ENCODE results near the gene DDX41.

DDX41 gene

DNA sequence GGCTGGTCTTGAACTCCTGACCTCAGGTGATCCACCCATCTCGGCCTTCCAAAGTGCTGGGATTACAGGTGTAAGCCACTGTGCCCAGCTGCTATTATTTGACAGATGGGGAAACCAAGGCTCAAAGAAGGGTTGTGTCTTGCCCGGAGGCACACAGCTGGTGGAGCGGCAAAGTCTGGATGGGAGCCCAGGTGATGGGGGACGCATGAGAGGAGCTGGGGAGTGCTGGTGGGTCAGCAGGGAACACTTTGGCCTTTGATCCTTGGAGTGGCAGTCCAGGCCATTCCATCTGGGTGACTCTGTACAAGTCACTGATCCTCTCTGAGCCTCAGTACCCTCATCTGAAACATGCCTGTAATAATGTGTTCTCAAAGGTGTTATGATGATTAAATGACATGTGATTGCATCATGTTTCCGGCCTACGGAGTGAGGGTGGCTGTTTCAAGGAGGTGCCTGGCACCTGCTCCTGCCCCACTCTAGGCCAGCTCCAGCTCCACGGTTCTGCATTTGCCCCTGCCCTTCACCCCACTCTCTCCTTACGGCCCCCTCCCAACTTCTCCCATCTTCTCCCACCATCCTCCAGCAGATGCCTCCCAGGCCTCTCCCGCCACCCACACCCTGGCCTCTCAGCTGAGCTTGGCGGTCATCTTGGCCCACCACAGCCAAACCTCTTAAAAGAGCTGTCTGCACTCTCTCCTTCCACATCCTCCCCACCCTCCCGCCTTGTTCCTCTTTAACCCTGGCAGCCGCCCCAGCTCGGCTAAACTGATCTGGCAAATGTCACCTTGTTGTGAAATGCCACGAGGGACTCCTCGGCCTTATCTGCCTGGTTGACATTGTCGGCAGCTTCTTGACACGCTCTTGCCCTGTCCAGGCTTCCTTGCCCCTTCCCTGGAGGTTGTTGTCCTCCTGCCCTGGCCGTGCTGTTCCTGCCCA is 37.8 kb downstream of the DDX41 start:
- Histone ChIP-seq H3K27ac (ENCODE audit: low read depth, low read length) (no peak overlapping the region), H3K4me3 (ENCODE audit: low read depth, low read length) (no peak overlapping the region), H3K27me3 (ENCODE audit: control insufficient read depth, insufficient read depth, low read length) (no peaks in the 10 kb centered on the region), H3K9ac (ENCODE audit: low read depth, low read length) (no peak overlapping the region), H3K36me3 (ENCODE audit: control insufficient read depth, insufficient read depth, low read length) (peaks cover 20% of the 10 kb centered on the region), H3K4me1 (ENCODE audit: control insufficient read depth, insufficient read depth, low read length) (peaks cover 18% of the 10 kb centered on the region), H3K9me3 (ENCODE audit: control insufficient read depth, insufficient read depth, low read length) (no peaks in the 10 kb centered on the region)

DNA sequence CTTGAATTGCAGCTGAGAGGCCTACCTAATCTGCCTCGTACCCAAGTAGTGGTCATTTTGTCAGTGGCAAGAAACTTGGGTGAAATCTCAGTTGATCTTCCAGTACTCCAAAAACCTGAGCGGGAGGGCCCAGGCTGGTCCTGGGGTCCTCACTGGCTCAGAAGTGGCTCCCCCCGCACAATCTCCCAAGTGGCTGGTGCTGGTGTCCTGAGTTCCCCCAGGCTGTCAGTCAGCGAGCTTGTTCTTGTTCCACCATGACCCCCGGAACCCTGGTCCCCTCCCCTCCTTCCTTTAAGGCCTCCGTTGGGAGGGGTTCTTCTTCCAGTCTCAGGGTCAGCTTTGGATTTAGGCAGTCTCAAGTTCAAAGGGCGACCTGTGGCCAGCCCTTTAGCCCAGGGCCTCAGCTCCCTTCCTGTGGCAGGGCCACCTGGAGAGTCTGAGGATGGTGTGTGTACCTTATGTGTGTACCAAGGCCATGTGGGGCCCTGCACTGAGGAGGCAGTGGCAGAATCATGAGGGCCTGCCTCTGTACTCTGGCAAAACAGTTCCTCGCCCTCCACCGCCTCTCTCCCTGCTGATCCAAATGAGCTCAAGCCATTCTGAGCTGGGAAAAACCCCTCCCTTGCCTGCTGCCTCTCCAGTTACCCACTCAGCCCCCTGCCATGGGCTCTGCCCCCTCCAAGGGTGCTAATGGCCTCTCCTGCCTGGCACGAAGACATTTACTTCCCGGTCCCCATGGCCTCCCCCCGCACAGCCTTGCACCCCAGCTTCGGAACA is 38.9 kb downstream of the DDX41 start:
- Histone ChIP-seq H3K9ac (ENCODE audit: low read depth, low read length) (no peak overlapping the region), H3K4me3 (ENCODE audit: low read depth, low read length) (no peak overlapping the region), H3K27ac (ENCODE audit: low read depth, low read length) (peak overlapping the region; percentile 28)

DNA sequence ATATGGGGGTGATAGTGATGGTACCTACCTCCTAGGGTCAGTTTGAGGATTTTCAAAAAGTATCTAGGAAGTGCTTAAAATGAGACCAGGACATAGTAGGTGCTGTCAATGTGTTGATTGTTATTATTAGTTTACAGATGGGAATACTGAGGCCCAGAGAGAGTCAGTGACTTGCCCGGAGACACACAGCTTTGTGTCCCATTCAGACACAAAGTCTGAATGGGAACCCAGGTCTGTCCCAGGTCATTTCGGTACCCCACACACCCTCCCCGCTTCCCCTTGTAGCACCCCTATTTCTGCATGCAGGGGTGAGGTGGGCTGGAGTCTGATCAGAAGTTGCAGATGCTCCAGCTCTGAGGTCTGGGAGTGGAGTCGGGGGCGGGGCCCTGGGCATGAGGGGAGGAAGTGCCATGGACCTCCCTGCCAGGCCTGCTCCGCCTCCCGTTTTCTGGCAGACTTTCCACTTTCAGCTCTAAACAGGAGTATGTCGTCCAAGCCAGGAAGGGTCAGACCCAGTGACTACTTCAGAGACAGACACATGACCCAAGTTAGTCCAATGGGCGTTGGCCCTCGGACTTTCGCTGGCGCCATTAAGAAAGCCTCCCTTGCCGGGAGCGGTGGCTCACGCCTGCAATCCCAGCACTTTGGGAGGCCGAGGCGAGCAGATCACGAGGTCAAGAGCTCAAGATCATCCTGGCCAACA is 40.1 kb downstream of the DDX41 start:
- peaks cover 8% of the 10 kb centered on the region for H3K36me3 ChIP-seq (ENCODE audit: control insufficient read depth, insufficient read depth, low read length)
- H3K27me3 ChIP-seq (ENCODE audit: control insufficient read depth, insufficient read depth, low read length): no peaks in the 10 kb centered on the region
- H3K4me1 ChIP-seq (ENCODE audit: control insufficient read depth, insufficient read depth, low read length): peaks cover 25% of the 10 kb centered on the region
- H3K4me3 ChIP-seq (ENCODE audit: low read depth, low read length): no peak overlapping the region
- H3K27ac ChIP-seq (ENCODE audit: low read depth, low read length): no peak overlapping the region
- H3K9me3 ChIP-seq (ENCODE audit: control insufficient read depth, insufficient read depth, low read length): no peaks in the 10 kb centered on the region
- H3K9ac ChIP-seq (ENCODE audit: low read depth, low read length): no peak overlapping the region

More for the DNA sequence above, 38.9 kb downstream of the DDX41 start:
- no peaks in the 10 kb centered on the region for H3K9me3 ChIP-seq (ENCODE audit: control insufficient read depth, insufficient read depth, low read length)
- peaks cover 11% of the 10 kb centered on the region; the same call in 1 of the 2 replicates for H3K36me3 ChIP-seq (ENCODE audit: control insufficient read depth, insufficient read depth, low read length)
- H3K27me3 ChIP-seq (ENCODE audit: control insufficient read depth, insufficient read depth, low read length): no peaks in the 10 kb centered on the region
- H3K4me1 ChIP-seq (ENCODE audit: control insufficient read depth, insufficient read depth, low read length): peaks cover 20% of the 10 kb centered on the region

DNA sequence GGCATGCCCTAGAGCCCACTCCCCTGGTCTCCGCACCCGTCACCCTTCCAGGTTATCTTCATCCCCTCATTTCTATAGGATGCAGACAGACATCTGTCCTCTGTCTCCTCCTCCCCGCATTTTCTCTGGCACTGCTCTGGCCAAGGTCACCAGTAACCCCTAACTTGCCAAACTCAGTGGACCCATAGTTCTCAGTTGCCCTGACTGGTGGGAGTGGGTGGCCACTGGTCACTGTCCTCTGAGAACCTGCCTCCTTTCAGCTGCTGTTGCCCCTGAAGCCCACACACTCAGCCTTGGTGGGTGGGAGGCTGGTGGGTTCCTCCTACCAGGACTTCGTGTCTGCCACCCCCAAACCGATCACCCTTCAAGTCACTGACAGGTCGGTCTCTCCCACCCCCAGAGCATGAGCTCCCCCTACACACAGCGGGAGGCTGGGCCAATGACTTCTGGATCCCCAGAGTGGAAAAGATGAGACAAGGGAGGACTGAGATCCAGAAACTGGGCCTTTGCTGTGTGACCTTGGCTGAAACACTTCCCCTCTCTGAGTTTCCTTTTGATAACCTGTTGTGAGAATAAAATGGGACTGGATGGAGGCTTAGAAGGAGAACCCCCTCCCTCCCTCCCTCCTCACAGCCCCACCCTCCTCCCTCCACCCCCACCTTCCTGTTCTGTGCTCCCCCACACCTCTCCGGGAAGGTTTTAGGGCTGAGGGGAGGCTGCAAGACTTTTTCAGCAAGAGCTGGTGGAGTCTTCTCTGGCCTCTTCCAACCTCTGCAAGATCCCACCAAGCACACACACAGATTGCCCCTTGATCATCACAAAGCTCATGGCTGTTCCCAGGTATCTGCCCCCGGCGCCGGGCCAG is 41.0 kb downstream of the DDX41 start:
- Histone ChIP-seq H3K36me3 (ENCODE audit: control insufficient read depth, insufficient read depth, low read length) (peaks cover 15% of the 10 kb centered on the region), H3K4me1 (ENCODE audit: control insufficient read depth, insufficient read depth, low read length) (peaks cover 34% of the 10 kb centered on the region), H3K9me3 (ENCODE audit: control insufficient read depth, insufficient read depth, low read length) (no peaks in the 10 kb centered on the region), H3K4me3 (ENCODE audit: low read depth, low read length) (no peak overlapping the region), H3K27me3 (ENCODE audit: control insufficient read depth, insufficient read depth, low read length) (no peaks in the 10 kb centered on the region), H3K27ac (ENCODE audit: low read depth, low read length) (no peak overlapping the region), H3K9ac (ENCODE audit: low read depth, low read length) (no peak overlapping the region)

DNA sequence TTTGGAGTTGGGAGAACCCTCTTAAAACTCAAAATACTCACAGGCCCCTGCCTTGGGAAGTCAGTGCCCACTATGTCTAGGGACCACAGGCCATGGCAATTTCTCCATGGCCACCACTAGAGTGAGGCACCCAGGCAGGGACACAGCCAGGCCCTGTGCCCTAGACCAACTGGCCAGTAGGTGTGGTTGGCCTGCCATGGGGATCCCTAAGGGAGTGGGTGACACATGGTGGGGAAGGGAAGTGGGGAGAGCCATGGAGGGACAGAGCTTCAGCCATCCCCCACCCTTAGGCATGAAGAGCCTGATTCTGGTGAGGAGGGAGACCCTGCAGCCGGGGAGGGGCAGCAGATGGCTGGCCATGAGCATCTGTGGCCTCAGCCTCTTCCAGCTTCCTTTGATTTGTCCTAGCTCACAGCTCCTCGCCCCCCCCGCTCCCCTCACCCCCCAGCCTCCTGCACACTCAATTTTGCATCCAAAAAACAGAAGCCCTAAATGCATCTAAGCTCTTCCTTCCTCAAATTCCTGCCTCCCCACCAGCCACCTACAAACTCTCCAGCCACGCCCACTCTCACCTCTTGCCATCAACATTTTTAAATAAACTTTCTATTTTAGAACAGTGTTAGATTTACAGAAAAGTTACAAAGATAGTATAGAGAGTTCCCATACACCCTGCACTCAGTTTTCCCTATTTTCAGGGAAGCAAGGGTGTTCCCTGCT is 41.8 kb downstream of the DDX41 start:
- H3K27ac ChIP-seq (ENCODE audit: low read depth, low read length): no peak overlapping the region
- no peaks in the 10 kb centered on the region for H3K9me3 ChIP-seq (ENCODE audit: control insufficient read depth, insufficient read depth, low read length)
- H3K36me3 ChIP-seq (ENCODE audit: control insufficient read depth, insufficient read depth, low read length): peaks cover 23% of the 10 kb centered on the region
- no peak overlapping the region for H3K4me3 ChIP-seq (ENCODE audit: low read depth, low read length)
- peaks cover 42% of the 10 kb centered on the region for H3K4me1 ChIP-seq (ENCODE audit: control insufficient read depth, insufficient read depth, low read length)
- no peaks in the 10 kb centered on the region for H3K27me3 ChIP-seq (ENCODE audit: control insufficient read depth, insufficient read depth, low read length)
- H3K9ac ChIP-seq (ENCODE audit: low read depth, low read length): no peak overlapping the region

- H3K9me3 ChIP-seq (ENCODE audit: control insufficient read depth, insufficient read depth, low read length): no peaks in the 10 kb centered on the region
- no peaks in the 10 kb centered on the region for H3K27me3 ChIP-seq (ENCODE audit: control insufficient read depth, insufficient read depth, low read length)
- H3K9ac ChIP-seq (ENCODE audit: low read depth, low read length): peak overlapping the region; percentile 25; the same call in 1 of the 2 replicates
- peak overlapping the region; percentile 45 for H3K4me3 ChIP-seq (ENCODE audit: low read depth, low read length)
- peaks cover 26% of the 10 kb centered on the region for H3K36me3 ChIP-seq (ENCODE audit: control insufficient read depth, insufficient read depth, low read length)
- H3K27ac ChIP-seq (ENCODE audit: low read depth, low read length): no peak overlapping the region
- H3K4me1 ChIP-seq (ENCODE audit: control insufficient read depth, insufficient read depth, low read length): peaks cover 48% of the 10 kb centered on the region
These were observed 42.7 kb downstream of the DDX41 start for GRCh38 chr5:177474002-177474476.

DNA sequence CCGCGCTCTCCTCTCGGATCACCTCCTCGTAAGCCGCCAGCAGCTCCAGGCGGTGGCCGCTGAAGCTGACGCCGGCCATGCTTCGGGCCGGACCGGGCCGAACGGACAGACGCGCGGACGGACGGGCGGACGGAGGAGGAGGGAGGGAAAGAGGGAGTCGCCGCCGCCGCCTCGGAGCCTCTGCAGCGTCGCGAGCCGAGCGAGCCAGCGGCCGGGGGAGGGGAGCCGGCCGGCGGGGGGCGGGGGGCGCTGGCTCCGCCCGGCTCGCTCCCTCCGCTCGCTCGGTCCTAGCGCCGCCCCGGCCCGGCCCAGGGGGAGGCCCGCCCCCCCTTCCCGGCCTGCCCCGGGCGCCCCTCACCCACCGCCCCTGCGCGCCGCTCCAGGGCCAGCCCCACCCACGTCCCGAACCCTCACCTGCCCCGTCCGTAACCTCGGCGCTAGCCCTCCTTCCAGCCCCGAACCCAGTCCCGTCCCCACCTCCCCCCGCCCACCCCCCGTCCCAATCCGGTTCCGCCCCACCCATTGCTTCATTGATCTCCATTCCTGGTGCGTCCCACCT is 43.2 kb downstream of the DDX41 start, which contains the start of gene DBN1:
DBN1 (minus strand) TSS at position 192 of the 559 bp plus-strand sequence; CDS start at position 79, 113 bp downstream.
- H3K27me3 ChIP-seq (ENCODE audit: control insufficient read depth, insufficient read depth, low read length): no peaks in the 10 kb centered on the region
- peaks cover 31% of the 10 kb centered on the region for H3K36me3 ChIP-seq (ENCODE audit: control insufficient read depth, insufficient read depth, low read length)
- H3K4me3 ChIP-seq (ENCODE audit: low read depth, low read length): peak within 1 kb of the TSS; percentile 96
- no peaks in the 10 kb centered on the region for H3K9me3 ChIP-seq (ENCODE audit: control insufficient read depth, insufficient read depth, low read length)
- H3K9ac ChIP-seq (ENCODE audit: low read depth, low read length): peak within 1 kb of the TSS; percentile 96
- peaks cover 48% of the 10 kb centered on the region for H3K4me1 ChIP-seq (ENCODE audit: control insufficient read depth, insufficient read depth, low read length)
- H3K27ac ChIP-seq (ENCODE audit: low read depth, low read length): peak within 1 kb of the TSS; percentile 94

- H3K27me3 ChIP-seq (ENCODE audit: control insufficient read depth, insufficient read depth, low read length): no peaks in the 10 kb centered on the region
- H3K36me3 ChIP-seq (ENCODE audit: control insufficient read depth, insufficient read depth, low read length): peaks cover 38% of the 10 kb centered on the region
- peaks cover 48% of the 10 kb centered on the region for H3K4me1 ChIP-seq (ENCODE audit: control insufficient read depth, insufficient read depth, low read length)
- peak overlapping the region; percentile 94 for H3K27ac ChIP-seq (ENCODE audit: low read depth, low read length)
- peak overlapping the region; percentile 96 for H3K9ac ChIP-seq (ENCODE audit: low read depth, low read length)
- peak overlapping the region; percentile 96 for H3K4me3 ChIP-seq (ENCODE audit: low read depth, low read length)
- H3K9me3 ChIP-seq (ENCODE audit: control insufficient read depth, insufficient read depth, low read length): no peaks in the 10 kb centered on the region
These were observed 44.0 kb downstream of the DDX41 start for GRCh38 chr5:177472460-177473442.
